GM23338 (cell line): ENCODE measurements around the gene NPAS3. TPM values are rescaled to one million over a fixed set of nuclear protein-coding genes. Genes with fewer than 3 reads are reported as not detected.

ENCODE experiments used
- ATAC-seq: fragments of 200-7000 bp; cut with Tn5 transposase; 3 replicates; pipeline ENCODE4 v1.9.1; 2020
- DNase-seq: peaks from one replicate; pipeline ENCODE4 v3.0.0-alpha.2; 2015; ENCODE audit warnings: low spot score
- H2AFZ ChIP-seq: fragments of 200-600 bp; sonication (generic); 2 replicates; pipeline ENCODE4 v1.8.0; 2016; ENCODE audit warnings: antibody characterized with exemption, mild to moderate bottlenecking, moderate library complexity
- H3F3A ChIP-seq: fragments of 200-600 bp; sonication (generic); replicated peaks from 2 replicates; pipeline ENCODE4 v1.8.0; 2017; ENCODE audit warnings: antibody characterized with exemption, mixed run types, low read depth
- H3K27ac ChIP-seq: fragments of 200-600 bp; sonication (generic); 2 replicates; pipeline ENCODE4 v1.6.1; 2016; ENCODE audit warnings: low read depth
- H3K27me3 ChIP-seq: fragments of 200-600 bp; sonication (generic); 2 replicates; pipeline ENCODE4 v1.8.0; 2016; ENCODE audit warnings: mild to moderate bottlenecking, mixed run types, moderate library complexity; ENCODE audit not compliant: insufficient read depth
- H3K36me3 ChIP-seq: fragments of 200-600 bp; sonication (generic); 2 replicates; pipeline ENCODE4 v1.8.0; 2016; ENCODE audit warnings: mild to moderate bottlenecking; ENCODE audit not compliant: insufficient read depth
- H3K4me1 ChIP-seq: fragments of 200-600 bp; sonication (generic); 2 replicates; pipeline ENCODE4 v1.8.0; 2016; ENCODE audit warnings: mild to moderate bottlenecking, moderate library complexity; ENCODE audit not compliant: insufficient read depth
- H3K4me2 ChIP-seq: fragments of 200-600 bp; sonication (generic); 2 replicates; pipeline ENCODE4 v1.7.1; 2017; ENCODE audit warnings: mixed run types
- H3K4me3 ChIP-seq: fragments of 200-600 bp; sonication (generic); 2 replicates; pipeline ENCODE4 v1.6.1; 2016; ENCODE audit warnings: mixed run types
- H3K79me2 ChIP-seq: fragments of 200-600 bp; sonication (generic); replicated peaks from 2 replicates; pipeline ENCODE4 v1.8.0; 2017; ENCODE audit warnings: mild to moderate bottlenecking; ENCODE audit not compliant: insufficient read depth
- H3K9me2 ChIP-seq: fragments of 200-600 bp; sonication (generic); 2 replicates; pipeline ENCODE4 v1.8.0; 2017; ENCODE audit not compliant: insufficient read depth
- H4K20me1 ChIP-seq: fragments of 200-600 bp; sonication (generic); replicated peaks from 2 replicates; pipeline ENCODE4 v1.8.0; 2017; ENCODE audit warnings: mild to moderate bottlenecking; ENCODE audit not compliant: insufficient read depth
- H3K27ac Mint-ChIP-seq: 2 replicates; pipeline ENCODE4 v1.8.0; 2020; ENCODE audit warnings: inconsistent platforms, mild to moderate bottlenecking, moderate library complexity, mixed read lengths
- H3K27me3 Mint-ChIP-seq: 3 replicates; pipeline ENCODE4 v1.8.0; 2022; ENCODE audit warnings: low read depth, mild to moderate bottlenecking, moderate library complexity, mixed read lengths, inconsistent platforms; ENCODE audit not compliant: insufficient read depth, poor library complexity
- H3K36me3 Mint-ChIP-seq: 3 replicates; pipeline ENCODE4 v1.8.0; 2021; ENCODE audit warnings: low read depth, mild to moderate bottlenecking, inconsistent platforms, moderate library complexity, mixed read lengths
- H3K4me1 Mint-ChIP-seq: 3 replicates; pipeline ENCODE4 v1.8.0; 2020; ENCODE audit warnings: mild to moderate bottlenecking, inconsistent platforms, mixed read lengths
- H3K4me3 Mint-ChIP-seq: 3 replicates; pipeline ENCODE4 v1.8.0; 2021; ENCODE audit warnings: moderate library complexity, mild to moderate bottlenecking, inconsistent platforms, mixed read lengths
- H3K9me3 Mint-ChIP-seq: 3 replicates; pipeline ENCODE4 v1.8.0; 2020; ENCODE audit warnings: moderate library complexity, mild to moderate bottlenecking, inconsistent platforms, mixed read lengths
- CREB1 ChIP-seq: fragments of 250-450 bp; sonication (Bioruptor Pico); IDR thresholded peaks from 2 replicates; pipeline ENCODE4 v1.5.0; 2020; ENCODE audit warnings: low read depth, mild to moderate bottlenecking, moderate library complexity
- CTCF ChIP-seq, 2 experiments: fragments of 200-600 bp in 1 of 2; sonication (generic) in 1 of 2; conservative IDR thresholded peaks; 2 replicates each; pipeline versions ENCODE4 v1.5.1 to v1.6.1; 2016 to 2017; ENCODE audit warnings: antibody characterized with exemption in 2 of 2, low read depth in 2 of 2, mild to moderate bottlenecking in 2 of 2, moderate library complexity in 1 of 2
- EZH2 ChIP-seq: fragments of 200-600 bp; sonication (generic); IDR thresholded peaks from one replicate; pipeline ENCODE4 v1.8.0; 2017; ENCODE audit warnings: antibody characterized with exemption, mild to moderate bottlenecking, low read depth; ENCODE audit not compliant: unreplicated experiment
- EZH2phosphoT487 ChIP-seq: fragments of 200-600 bp; sonication (generic); IDR thresholded peaks from one replicate; pipeline ENCODE4 v1.8.1; 2018; ENCODE audit warnings: antibody characterized with exemption; ENCODE audit not compliant: unreplicated experiment
- JUNB ChIP-seq: IDR thresholded peaks from one replicate; pipeline ENCODE4 v1.6.1; 2016; ENCODE audit warnings: antibody characterized with exemption; ENCODE audit not compliant: unreplicated experiment
- NANOG ChIP-seq: IDR thresholded peaks from 2 replicates; pipeline ENCODE4 v1.6.1; 2016; ENCODE audit warnings: antibody characterized with exemption, borderline replicate concordance
- POLR2AphosphoS5 ChIP-seq: IDR thresholded peaks from 2 replicates; pipeline ENCODE4 v1.6.1; 2016; ENCODE audit warnings: antibody characterized with exemption, low read depth
- STAT1 ChIP-seq: IDR thresholded peaks from one replicate; pipeline ENCODE4 v1.6.1; 2016; ENCODE audit warnings: antibody characterized with exemption; ENCODE audit not compliant: unreplicated experiment
- ZNF114 ChIP-seq: fragments of 250-450 bp; sonication (Bioruptor Pico); IDR thresholded peaks from 2 replicates; pipeline ENCODE4 v1.5.0; 2020; ENCODE audit warnings: mild to moderate bottlenecking, moderate library complexity
- ZNF331 ChIP-seq: fragments of 250-450 bp; sonication (Bioruptor Pico); IDR thresholded peaks from 2 replicates; pipeline ENCODE4 v1.5.0; 2020; ENCODE audit warnings: low read depth, mild to moderate bottlenecking, moderate library complexity
- ZNF462 ChIP-seq: fragments of 250-450 bp; sonication (Bioruptor Pico); IDR thresholded peaks from 2 replicates; pipeline ENCODE4 v1.5.0; 2020; ENCODE audit warnings: mild to moderate bottlenecking, moderate library complexity
- polyA plus RNA-seq: library from polyadenylated mRNA; unstranded; fragments of >200 nt; fragmentation: Nextera tagmentation; extraction: Ambion mirVana; gene quantifications from 2 replicates; pipeline ENCODE4 v1.2.1, GENCODE V29; 2016
- total RNA-seq: library from RNA; depleted of rRNA; stranded (reverse); fragments of >200 nt; shearing (Covaris generic); gene quantifications from 2 replicates; pipeline ENCODE4 v1.2.3, GENCODE V29; 2014
- TF ChIP-seq, protein P1 (sequence below): IDR thresholded peaks from 2 replicates; pipeline ENCODE4 v1.6.1; 2016; ENCODE audit warnings: antibody characterized with exemption
- TF ChIP-seq, protein P2 (sequence below): IDR thresholded peaks from one replicate; pipeline ENCODE4 v1.6.1; 2018; ENCODE audit warnings: antibody characterized with exemption; ENCODE audit not compliant: unreplicated experiment

Gene NPAS3
- total and polyA plus RNA-seq, 2 experiments from 2014 or later: 0.17 to 0.19 TPM

DNA sequence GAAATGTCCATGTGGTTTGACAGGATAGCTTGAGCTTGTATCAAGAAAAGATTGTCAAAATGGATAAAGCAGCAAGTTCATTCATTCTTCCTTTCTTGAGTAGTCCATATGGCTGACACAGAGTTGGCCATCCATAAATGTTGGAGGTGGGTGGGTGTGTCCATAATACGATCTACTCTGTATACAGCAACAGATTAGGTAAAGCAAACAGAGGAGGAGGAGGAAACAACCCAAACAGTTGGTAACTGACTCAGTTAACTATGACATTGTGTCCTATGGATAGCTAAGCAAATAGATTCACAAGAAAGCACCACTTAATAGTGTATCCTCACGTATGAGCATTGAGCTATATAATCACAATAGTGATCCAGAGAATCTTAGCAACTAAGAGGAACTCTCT, 868.2 kb downstream of the NPAS3 start:
- H3K27ac ChIP-seq: no peak overlapping the region
- H4K20me1 ChIP-seq: no peaks in the 10 kb centered on the region; the same call in 1 of the 2 replicates
- H2AFZ ChIP-seq: no peak overlapping the region
- Mint-ChIP-seq H3K4me1 (peaks cover 2% of the 10 kb centered on the region; the same call in 2 of the 3 replicates), H3K27ac (no peak overlapping the region), H3K36me3 (no peaks in the 10 kb centered on the region), H3K27me3 (no peaks in the 10 kb centered on the region), H3K4me3 (no peak overlapping the region), H3K9me3 (no peaks in the 10 kb centered on the region)
- no peaks in the 10 kb centered on the region for H3K79me2 ChIP-seq
- H3K27me3 ChIP-seq: no peaks in the 10 kb centered on the region
- H3K9me2 ChIP-seq: peaks cover 11% of the 10 kb centered on the region; the same call in 1 of the 2 replicates
- DNase-seq (no peak), ATAC-seq (no peak)
- no peak for TF ChIP-seq ZNF114 (CRISPR knock-in tag)
- no peak for TF ChIP-seq JUNB
- TF ChIP-seq, protein P1, sequence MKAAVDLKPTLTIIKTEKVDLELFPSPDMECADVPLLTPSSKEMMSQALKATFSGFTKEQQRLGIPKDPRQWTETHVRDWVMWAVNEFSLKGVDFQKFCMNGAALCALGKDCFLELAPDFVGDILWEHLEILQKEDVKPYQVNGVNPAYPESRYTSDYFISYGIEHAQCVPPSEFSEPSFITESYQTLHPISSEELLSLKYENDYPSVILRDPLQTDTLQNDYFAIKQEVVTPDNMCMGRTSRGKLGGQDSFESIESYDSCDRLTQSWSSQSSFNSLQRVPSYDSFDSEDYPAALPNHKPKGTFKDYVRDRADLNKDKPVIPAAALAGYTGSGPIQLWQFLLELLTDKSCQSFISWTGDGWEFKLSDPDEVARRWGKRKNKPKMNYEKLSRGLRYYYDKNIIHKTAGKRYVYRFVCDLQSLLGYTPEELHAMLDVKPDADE: no peak
- TF ChIP-seq CTCF (conservative IDR thresholded peaks at IDR 0.05; ENCODE audit: low read depth in 2 of 2): no peak
- no peak for TF ChIP-seq NANOG
- no peak for TF ChIP-seq POLR2AphosphoS5
- TF ChIP-seq STAT1: no peak
- no peak for TF ChIP-seq ZNF331 (CRISPR knock-in tag)
- no peak for TF ChIP-seq ZNF462 (CRISPR knock-in tag)
- no peak for TF ChIP-seq EZH2
- TF ChIP-seq EZH2phosphoT487: no peak
- TF ChIP-seq, protein P2, sequence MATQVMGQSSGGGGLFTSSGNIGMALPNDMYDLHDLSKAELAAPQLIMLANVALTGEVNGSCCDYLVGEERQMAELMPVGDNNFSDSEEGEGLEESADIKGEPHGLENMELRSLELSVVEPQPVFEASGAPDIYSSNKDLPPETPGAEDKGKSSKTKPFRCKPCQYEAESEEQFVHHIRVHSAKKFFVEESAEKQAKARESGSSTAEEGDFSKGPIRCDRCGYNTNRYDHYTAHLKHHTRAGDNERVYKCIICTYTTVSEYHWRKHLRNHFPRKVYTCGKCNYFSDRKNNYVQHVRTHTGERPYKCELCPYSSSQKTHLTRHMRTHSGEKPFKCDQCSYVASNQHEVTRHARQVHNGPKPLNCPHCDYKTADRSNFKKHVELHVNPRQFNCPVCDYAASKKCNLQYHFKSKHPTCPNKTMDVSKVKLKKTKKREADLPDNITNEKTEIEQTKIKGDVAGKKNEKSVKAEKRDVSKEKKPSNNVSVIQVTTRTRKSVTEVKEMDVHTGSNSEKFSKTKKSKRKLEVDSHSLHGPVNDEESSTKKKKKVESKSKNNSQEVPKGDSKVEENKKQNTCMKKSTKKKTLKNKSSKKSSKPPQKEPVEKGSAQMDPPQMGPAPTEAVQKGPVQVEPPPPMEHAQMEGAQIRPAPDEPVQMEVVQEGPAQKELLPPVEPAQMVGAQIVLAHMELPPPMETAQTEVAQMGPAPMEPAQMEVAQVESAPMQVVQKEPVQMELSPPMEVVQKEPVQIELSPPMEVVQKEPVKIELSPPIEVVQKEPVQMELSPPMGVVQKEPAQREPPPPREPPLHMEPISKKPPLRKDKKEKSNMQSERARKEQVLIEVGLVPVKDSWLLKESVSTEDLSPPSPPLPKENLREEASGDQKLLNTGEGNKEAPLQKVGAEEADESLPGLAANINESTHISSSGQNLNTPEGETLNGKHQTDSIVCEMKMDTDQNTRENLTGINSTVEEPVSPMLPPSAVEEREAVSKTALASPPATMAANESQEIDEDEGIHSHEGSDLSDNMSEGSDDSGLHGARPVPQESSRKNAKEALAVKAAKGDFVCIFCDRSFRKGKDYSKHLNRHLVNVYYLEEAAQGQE: no peak
- TF ChIP-seq CREB1 (CRISPR knock-in tag): no peak
- no peak overlapping the region for H3K4me2 ChIP-seq
- H3F3A ChIP-seq: no peaks in the 10 kb centered on the region
- no peak overlapping the region for H3K4me3 ChIP-seq
- no peaks in the 10 kb centered on the region for H3K36me3 ChIP-seq
- no peaks in the 10 kb centered on the region for H3K4me1 ChIP-seq
